K562 (cell line): ENCODE results near the gene S100P. TPM values are rescaled to one million over a fixed set of nuclear protein-coding genes. Genes with fewer than 3 reads are reported as not detected.
A peak's percentile ranks its signal among the peaks of the same experiment; 100 is the strongest.

Experiments
- GABPA ChIP-seq: fragments of 200-800 bp; sonication (Bioruptor generic); conservative IDR thresholded peaks from 2 replicates; pipeline ENCODE4 v1.6.1; 2016; ENCODE audit warnings: low read depth, missing genetic modification characterization, missing compliant biosample characterization
- MTA3 ChIP-seq: fragments of 450-650 bp; formaldehyde crosslinking; IDR thresholded peaks from 2 replicates; pipeline ENCODE4 v1.6.1; 2017; ENCODE audit warnings: mild to moderate bottlenecking, borderline replicate concordance
- NR1H2 ChIP-seq: sonication (generic); formaldehyde crosslinking; IDR thresholded peaks from 2 replicates; pipeline ENCODE4 v1.4.0; 2020; ENCODE audit warnings: mild to moderate bottlenecking, missing genetic modification reagents
- TAL1 ChIP-seq: fragments of 450-650 bp; IDR thresholded peaks from 2 replicates; pipeline ENCODE4 v1.6.1; 2016; ENCODE audit warnings: mild to moderate bottlenecking
- polyA plus RNA-seq, 8 experiments: library from polyadenylated mRNA; depleted of rRNA in 4 of 8; stranded (reverse) in 5 of 8; unstranded in 3 of 8; fragments of >200 nt; fragmentation: Nextera tagmentation in 2 of 8; fragmentation: Illumina TruSeq in 1 of 8; extraction: Ambion mirVana in 2 of 8; extraction: Trizol in 1 of 8; gene quantifications; 2 replicates each; pipeline versions ENCODE4 v1.2.1 to v1.2.3, GENCODE V29; 2011 to 2014; ENCODE audit warnings: inconsistent platforms in 1 of 8, missing spikeins in 1 of 8
- total RNA-seq, 7 experiments: library from RNA; depleted of rRNA in 6 of 7; stranded (reverse); fragments of >200 nt in 6 of 7; fragmentation: Illumina TruSeq in 2 of 7; extraction: Trizol in 2 of 7; gene quantifications; 2 replicates each; pipeline versions ENCODE4 v1.2.1 to v1.2.3, GENCODE V29; 2011 to 2021; ENCODE audit warnings: low replicate concordance in 1 of 7
- TF ChIP-seq, protein P1 (sequence below), 2 experiments: fragments of 450-650 bp; formaldehyde crosslinking in 1 of 2; IDR thresholded peaks; 2 replicates each; pipeline versions ENCODE4 v1.4.0 to v1.6.1; 2014 to 2020; ENCODE audit warnings: mild to moderate bottlenecking in 2 of 2, borderline replicate concordance in 1 of 2, low read depth in 1 of 2
- TF ChIP-seq, protein P2 (sequence below): fragments of 450-650 bp; IDR thresholded peaks from 2 replicates; pipeline ENCODE4 v1.6.1; 2016
- TF ChIP-seq, protein P3 (sequence below): fragments of 450-650 bp; IDR thresholded peaks from 2 replicates; pipeline ENCODE4 v1.6.1; 2017; ENCODE audit warnings: antibody characterized with exemption, mild to moderate bottlenecking
- TF ChIP-seq, protein P4 (sequence below): fragments of 250-450 bp; sonication (Bioruptor Pico); IDR thresholded peaks from 2 replicates; pipeline ENCODE4 v1.4.0; 2020
- TF ChIP-seq, protein P5 (sequence below), 2 experiments: fragments of 250-450 bp in 1 of 2; fragments of 450-650 bp in 1 of 2; sonication (Bioruptor Pico) in 1 of 2; IDR thresholded peaks; 2 replicates each; pipeline versions ENCODE4 v1.6.1 to v1.8.0; 2016 to 2021; ENCODE audit warnings: mild to moderate bottlenecking in 2 of 2, moderate library complexity in 2 of 2, missing compliant biosample characterization in 1 of 2, missing genetic modification characterization in 1 of 2

S100P gene
- total and polyA plus RNA-seq, 9 of the 15 experiments (the other 6 are each of a cell fraction or from before 2014, with no cell fraction given), result 4.1 to 23.8 (median 7.5) TPM

DNA sequence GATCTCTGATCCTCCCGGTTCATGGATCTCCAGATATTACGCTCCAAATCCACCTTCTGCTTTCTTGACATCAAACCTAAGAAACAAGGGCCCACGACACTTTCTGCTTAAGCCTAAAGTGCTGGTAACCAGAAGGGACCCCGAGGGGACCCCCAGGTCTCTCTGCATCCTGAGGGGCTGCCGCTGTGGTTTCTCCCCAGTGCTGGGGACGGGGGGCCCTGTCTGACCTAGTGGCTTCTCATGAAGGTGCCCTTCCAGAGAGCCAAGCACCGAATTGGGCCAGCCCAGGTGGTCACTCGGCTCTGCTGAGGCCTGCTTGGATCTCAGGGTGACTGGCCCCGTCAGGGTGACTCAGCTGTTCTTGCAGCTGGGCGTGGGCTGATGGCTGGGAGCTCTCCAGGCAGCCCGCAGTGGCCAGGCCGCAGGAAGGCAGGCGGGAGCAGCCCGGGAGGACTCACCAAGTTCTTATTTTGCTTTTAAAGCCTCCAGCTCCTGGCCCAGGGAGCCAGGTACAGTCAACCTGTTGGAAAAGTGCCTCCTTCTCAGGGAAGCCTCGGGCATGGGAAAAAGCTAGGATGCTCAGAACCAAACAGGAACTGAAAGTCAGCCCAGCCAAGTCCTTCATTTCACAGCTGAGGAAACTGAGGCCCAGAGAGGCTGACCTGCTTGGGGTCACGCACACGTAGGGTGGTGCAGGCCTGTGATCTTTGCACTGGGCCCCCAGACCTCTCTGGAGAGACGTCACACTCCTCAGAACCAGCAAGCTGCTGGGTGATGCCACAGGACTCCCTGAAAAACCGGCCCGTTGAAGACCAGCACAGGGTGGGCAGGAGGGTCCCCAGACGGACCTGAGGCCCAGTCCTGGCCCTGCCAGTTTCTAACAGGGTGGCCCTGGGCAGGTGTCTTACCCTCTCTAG is 39.0 kb downstream of the S100P start (continued):
- TF ChIP-seq, protein P1, sequence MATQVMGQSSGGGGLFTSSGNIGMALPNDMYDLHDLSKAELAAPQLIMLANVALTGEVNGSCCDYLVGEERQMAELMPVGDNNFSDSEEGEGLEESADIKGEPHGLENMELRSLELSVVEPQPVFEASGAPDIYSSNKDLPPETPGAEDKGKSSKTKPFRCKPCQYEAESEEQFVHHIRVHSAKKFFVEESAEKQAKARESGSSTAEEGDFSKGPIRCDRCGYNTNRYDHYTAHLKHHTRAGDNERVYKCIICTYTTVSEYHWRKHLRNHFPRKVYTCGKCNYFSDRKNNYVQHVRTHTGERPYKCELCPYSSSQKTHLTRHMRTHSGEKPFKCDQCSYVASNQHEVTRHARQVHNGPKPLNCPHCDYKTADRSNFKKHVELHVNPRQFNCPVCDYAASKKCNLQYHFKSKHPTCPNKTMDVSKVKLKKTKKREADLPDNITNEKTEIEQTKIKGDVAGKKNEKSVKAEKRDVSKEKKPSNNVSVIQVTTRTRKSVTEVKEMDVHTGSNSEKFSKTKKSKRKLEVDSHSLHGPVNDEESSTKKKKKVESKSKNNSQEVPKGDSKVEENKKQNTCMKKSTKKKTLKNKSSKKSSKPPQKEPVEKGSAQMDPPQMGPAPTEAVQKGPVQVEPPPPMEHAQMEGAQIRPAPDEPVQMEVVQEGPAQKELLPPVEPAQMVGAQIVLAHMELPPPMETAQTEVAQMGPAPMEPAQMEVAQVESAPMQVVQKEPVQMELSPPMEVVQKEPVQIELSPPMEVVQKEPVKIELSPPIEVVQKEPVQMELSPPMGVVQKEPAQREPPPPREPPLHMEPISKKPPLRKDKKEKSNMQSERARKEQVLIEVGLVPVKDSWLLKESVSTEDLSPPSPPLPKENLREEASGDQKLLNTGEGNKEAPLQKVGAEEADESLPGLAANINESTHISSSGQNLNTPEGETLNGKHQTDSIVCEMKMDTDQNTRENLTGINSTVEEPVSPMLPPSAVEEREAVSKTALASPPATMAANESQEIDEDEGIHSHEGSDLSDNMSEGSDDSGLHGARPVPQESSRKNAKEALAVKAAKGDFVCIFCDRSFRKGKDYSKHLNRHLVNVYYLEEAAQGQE (IDR thresholded peaks at IDR 0.05; ENCODE audit: borderline replicate concordance), result peak; percentile 30
- TF ChIP-seq, protein P1 (CRISPR knock-in tag; IDR thresholded peaks at IDR 0.05; ENCODE audit: low read depth), result no peak; the same call in 1 of the 2 replicates
- TF ChIP-seq, protein P2, sequence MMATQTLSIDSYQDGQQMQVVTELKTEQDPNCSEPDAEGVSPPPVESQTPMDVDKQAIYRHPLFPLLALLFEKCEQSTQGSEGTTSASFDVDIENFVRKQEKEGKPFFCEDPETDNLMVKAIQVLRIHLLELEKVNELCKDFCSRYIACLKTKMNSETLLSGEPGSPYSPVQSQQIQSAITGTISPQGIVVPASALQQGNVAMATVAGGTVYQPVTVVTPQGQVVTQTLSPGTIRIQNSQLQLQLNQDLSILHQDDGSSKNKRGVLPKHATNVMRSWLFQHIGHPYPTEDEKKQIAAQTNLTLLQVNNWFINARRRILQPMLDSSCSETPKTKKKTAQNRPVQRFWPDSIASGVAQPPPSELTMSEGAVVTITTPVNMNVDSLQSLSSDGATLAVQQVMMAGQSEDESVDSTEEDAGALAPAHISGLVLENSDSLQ, result peak; percentile 48; the same call in 1 of the 2 replicates
- TF ChIP-seq, protein P3, sequence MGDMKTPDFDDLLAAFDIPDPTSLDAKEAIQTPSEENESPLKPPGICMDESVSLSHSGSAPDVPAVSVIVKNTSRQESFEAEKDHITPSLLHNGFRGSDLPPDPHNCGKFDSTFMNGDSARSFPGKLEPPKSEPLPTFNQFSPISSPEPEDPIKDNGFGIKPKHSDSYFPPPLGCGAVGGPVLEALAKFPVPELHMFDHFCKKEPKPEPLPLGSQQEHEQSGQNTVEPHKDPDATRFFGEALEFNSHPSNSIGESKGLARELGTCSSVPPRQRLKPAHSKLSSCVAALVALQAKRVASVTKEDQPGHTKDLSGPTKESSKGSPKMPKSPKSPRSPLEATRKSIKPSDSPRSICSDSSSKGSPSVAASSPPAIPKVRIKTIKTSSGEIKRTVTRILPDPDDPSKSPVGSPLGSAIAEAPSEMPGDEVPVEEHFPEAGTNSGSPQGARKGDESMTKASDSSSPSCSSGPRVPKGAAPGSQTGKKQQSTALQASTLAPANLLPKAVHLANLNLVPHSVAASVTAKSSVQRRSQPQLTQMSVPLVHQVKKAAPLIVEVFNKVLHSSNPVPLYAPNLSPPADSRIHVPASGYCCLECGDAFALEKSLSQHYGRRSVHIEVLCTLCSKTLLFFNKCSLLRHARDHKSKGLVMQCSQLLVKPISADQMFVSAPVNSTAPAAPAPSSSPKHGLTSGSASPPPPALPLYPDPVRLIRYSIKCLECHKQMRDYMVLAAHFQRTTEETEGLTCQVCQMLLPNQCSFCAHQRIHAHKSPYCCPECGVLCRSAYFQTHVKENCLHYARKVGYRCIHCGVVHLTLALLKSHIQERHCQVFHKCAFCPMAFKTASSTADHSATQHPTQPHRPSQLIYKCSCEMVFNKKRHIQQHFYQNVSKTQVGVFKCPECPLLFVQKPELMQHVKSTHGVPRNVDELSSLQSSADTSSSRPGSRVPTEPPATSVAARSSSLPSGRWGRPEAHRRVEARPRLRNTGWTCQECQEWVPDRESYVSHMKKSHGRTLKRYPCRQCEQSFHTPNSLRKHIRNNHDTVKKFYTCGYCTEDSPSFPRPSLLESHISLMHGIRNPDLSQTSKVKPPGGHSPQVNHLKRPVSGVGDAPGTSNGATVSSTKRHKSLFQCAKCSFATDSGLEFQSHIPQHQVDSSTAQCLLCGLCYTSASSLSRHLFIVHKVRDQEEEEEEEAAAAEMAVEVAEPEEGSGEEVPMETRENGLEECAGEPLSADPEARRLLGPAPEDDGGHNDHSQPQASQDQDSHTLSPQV, result peak; percentile 99
- TF ChIP-seq, protein P4, sequence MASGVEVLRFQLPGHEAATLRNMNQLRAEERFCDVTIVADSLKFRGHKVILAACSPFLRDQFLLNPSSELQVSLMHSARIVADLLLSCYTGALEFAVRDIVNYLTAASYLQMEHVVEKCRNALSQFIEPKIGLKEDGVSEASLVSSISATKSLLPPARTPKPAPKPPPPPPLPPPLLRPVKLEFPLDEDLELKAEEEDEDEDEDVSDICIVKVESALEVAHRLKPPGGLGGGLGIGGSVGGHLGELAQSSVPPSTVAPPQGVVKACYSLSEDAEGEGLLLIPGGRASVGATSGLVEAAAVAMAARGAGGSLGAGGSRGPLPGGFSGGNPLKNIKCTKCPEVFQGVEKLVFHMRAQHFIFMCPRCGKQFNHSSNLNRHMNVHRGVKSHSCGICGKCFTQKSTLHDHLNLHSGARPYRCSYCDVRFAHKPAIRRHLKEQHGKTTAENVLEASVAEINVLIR (CRISPR knock-in tag), result peak; percentile 22
- TF ChIP-seq, protein P5, sequence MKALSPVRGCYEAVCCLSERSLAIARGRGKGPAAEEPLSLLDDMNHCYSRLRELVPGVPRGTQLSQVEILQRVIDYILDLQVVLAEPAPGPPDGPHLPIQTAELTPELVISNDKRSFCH (CRISPR knock-in tag; IDR thresholded peaks at IDR 0.05), result no peak
- TF ChIP-seq, protein P5 (tag; IDR thresholded peaks at IDR 0.05), result 0 out of 2 replicates have a peak, but pooled peaks have one; percentile 54
- TF ChIP-seq TAL1 (peak; percentile 40), GABPA (tag) (peak; percentile 41), NR1H2 (CRISPR knock-in tag) (0 out of 2 replicates have a peak, but pooled peaks have one; percentile 48), MTA3 (peak; percentile 87; the same call in 1 of the 2 replicates)
